Fibroblast of mammary gland (primary cell): ENCODE data around the gene SMPD3.

Experiments
- DNase-seq: peaks from one replicate; pipeline ENCODE4 v3.0.0-alpha.2; 2010; ENCODE audit warnings: low read depth
- H3K4me3 ChIP-seq: 2 replicates; pipeline ENCODE4 v1.5.1; 2011; ENCODE audit warnings: low read depth, mild to moderate bottlenecking, low read length, moderate library complexity; ENCODE audit not compliant: control insufficient read depth
- CTCF ChIP-seq: conservative IDR thresholded peaks from 2 replicates; pipeline ENCODE4 v1.5.1; 2011; ENCODE audit warnings: low read depth, low read length, inconsistent platforms; ENCODE audit not compliant: control insufficient read depth, insufficient read depth

SMPD3 gene

GRCh38 chr16:68346892-68347480, 101.3 kb downstream of the SMPD3 start:
- TF ChIP-seq CTCF = no peak
- no peak overlapping the region for H3K4me3 ChIP-seq
- no peak for DNase-seq

GRCh38 chr16:68345958-68346635, 102.2 kb downstream of the SMPD3 start:
- no peak for DNase-seq
- H3K4me3 ChIP-seq = no peak overlapping the region
- no peak for TF ChIP-seq CTCF

GRCh38 chr16:68345351-68345810, 102.9 kb downstream of the SMPD3 start:
- no peak for DNase-seq
- no peak overlapping the region for H3K4me3 ChIP-seq
- no peak for TF ChIP-seq CTCF

- no peak for TF ChIP-seq CTCF
- no peak overlapping the region for H3K4me3 ChIP-seq
- no peak for DNase-seq
Observed at GRCh38 chr16:68344252-68344651, 104.1 kb downstream of the SMPD3 start.

- no peak for DNase-seq
- TF ChIP-seq CTCF = no peak
- no peak overlapping the region for H3K4me3 ChIP-seq
Observed at GRCh38 chr16:68343137-68343536, 105.2 kb downstream of the SMPD3 start.

- no peak for TF ChIP-seq CTCF
- DNase-seq = no peak
- H3K4me3 ChIP-seq = no peak overlapping the region
Observed at GRCh38 chr16:68342620-68343019, 105.7 kb downstream of the SMPD3 start.
